ENCODE measurements around the gene RBFOX1.

DNA sequence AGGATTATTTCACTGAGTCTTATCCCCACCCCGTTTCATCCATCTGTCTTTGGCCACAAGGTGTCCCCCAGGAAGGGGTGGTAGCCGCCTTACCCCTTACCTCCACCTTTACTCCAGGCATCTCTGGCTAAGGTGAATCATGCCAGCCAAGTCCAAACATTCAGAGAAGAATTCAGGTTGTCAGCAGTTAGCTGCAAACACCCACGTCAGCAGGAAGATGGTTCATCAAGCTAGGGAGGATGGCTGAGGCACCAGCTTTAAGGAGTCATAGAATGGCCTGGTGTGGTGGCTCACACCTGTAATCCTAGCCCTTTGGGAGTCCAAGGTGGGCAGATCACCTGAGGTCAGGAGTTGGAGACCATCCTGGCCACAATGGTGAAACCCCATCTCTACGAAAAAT, 61.0 kb downstream of the RBFOX1 start:
- TF ChIP-seq CTCF (IDR thresholded peaks at IDR 0.05) (no peak), ZFX (IDR thresholded peaks at IDR 0.05; ENCODE audit: borderline replicate concordance) (no peak)
